B cell (primary cell): ENCODE measurements around the gene ENAM.

ENCODE experiments used
- CTCF ChIP-seq: fragments of 200-600 bp; IDR thresholded peaks from one replicate; pipeline ENCODE4 v1.8.0; 2022; ENCODE audit warnings: antibody characterized with exemption, mild to moderate bottlenecking
- EZH2 ChIP-seq: IDR thresholded peaks from 2 replicates; pipeline ENCODE4 v1.6.1; 2012; ENCODE audit warnings: borderline replicate concordance, low read depth, mild to moderate bottlenecking, moderate library complexity, low read length; ENCODE audit not compliant: insufficient read depth, poor library complexity, severe bottlenecking

GRCh38 chr4:70619778-70620177 lies 8.8 kb upstream of the ENAM start:
- TF ChIP-seq CTCF (no peak), EZH2 (no peak)
